Neural cell (in vitro differentiated cells): ENCODE results near the gene FRRS1L. TPM values are rescaled to one million over a fixed set of nuclear protein-coding genes. Genes with fewer than 3 reads are reported as not detected.

Experiments
- H2AFZ ChIP-seq: fragments of 200-600, 300-800 bp; sonication (generic), shearing (Covaris generic); 2 replicates; pipeline ENCODE4 v1.6.0; 2014; ENCODE audit warnings: low read depth, mild to moderate bottlenecking, antibody characterized with exemption, low read length, moderate library complexity
- H3F3A ChIP-seq: fragments of 200-600 bp; shearing (Covaris generic); 2 replicates; pipeline ENCODE4 v1.6.1; 2016; ENCODE audit warnings: mild to moderate bottlenecking, moderate library complexity, mixed read lengths, antibody characterized with exemption, low read length; ENCODE audit not compliant: insufficient read depth, poor library complexity, severe bottlenecking
- H3K27ac ChIP-seq: fragments of 200-600, 300-800 bp; sonication (generic), shearing (Covaris generic); 2 replicates; pipeline ENCODE4 v1.5.1; 2014; ENCODE audit warnings: mild to moderate bottlenecking, low read length, moderate library complexity
- H3K27me3 ChIP-seq: fragments of 300-800, 200-600 bp; sonication (generic), shearing (Covaris generic); 2 replicates; pipeline ENCODE4 v1.6.0; 2014; ENCODE audit warnings: mild to moderate bottlenecking, low read depth, low read length, moderate library complexity; ENCODE audit not compliant: insufficient read depth
- H3K36me3 ChIP-seq: fragments of 300-800, 200-600 bp; sonication (generic), shearing (Covaris generic); 2 replicates; pipeline ENCODE4 v1.5.1; 2014; ENCODE audit warnings: mild to moderate bottlenecking, antibody characterized with exemption, low read length, moderate library complexity; ENCODE audit not compliant: insufficient read depth
- H3K4me2 ChIP-seq: fragments of 300-800, 200-600 bp; sonication (generic), shearing (Covaris generic); 2 replicates; pipeline ENCODE4 v1.6.0; 2014; ENCODE audit warnings: mild to moderate bottlenecking, low read length
- H3K4me3 ChIP-seq: fragments of 300-800, 200-600 bp; sonication (generic), shearing (Covaris generic); 2 replicates; pipeline ENCODE4 v1.5.1; 2014; ENCODE audit warnings: mild to moderate bottlenecking, low read length, moderate library complexity
- H3K79me2 ChIP-seq: fragments of 200-600 bp; shearing (Covaris generic); replicated peaks from 2 replicates; pipeline ENCODE4 v1.6.0; 2014; ENCODE audit warnings: mild to moderate bottlenecking, low read length, moderate library complexity; ENCODE audit not compliant: insufficient read depth
- H3K9ac ChIP-seq: fragments of 300-800, 200-600 bp; sonication (generic), shearing (Covaris generic); 2 replicates; pipeline ENCODE4 v1.6.1; 2016; ENCODE audit warnings: mild to moderate bottlenecking, low read length, mixed read lengths
- H3K9me2 ChIP-seq: fragments of 200-600 bp; shearing (Covaris generic); 2 replicates; pipeline ENCODE4 v1.6.1; 2016; ENCODE audit warnings: mild to moderate bottlenecking, low read length, mixed read lengths; ENCODE audit not compliant: insufficient read depth
- H3K9me3 ChIP-seq: fragments of 200-600, 300-800 bp; sonication (generic), shearing (Covaris generic); 2 replicates; pipeline ENCODE4 v1.6.1; 2016; ENCODE audit warnings: mild to moderate bottlenecking, mixed run types, low read length, moderate library complexity, mixed read lengths
- H4K20me1 ChIP-seq: fragments of 200-600 bp; shearing (Covaris generic); 2 replicates; pipeline ENCODE4 v1.6.1; 2016; ENCODE audit warnings: mild to moderate bottlenecking, mixed run types; ENCODE audit not compliant: insufficient read depth
- EP300 ChIP-seq: fragments of 450-650 bp; conservative IDR thresholded peaks from 2 replicates; pipeline ENCODE4 v1.6.1; 2014; ENCODE audit warnings: antibody characterized with exemption, mild to moderate bottlenecking, moderate library complexity; ENCODE audit not compliant: poor library complexity, severe bottlenecking
- EZH2 ChIP-seq: fragments of 200-600, 300-800 bp; shearing (Covaris generic), sonication (generic); IDR thresholded peaks from 2 replicates; pipeline ENCODE4 v1.6.1; 2014; ENCODE audit warnings: antibody characterized with exemption, low read length, borderline replicate concordance, mild to moderate bottlenecking; ENCODE audit not compliant: insufficient read depth, poor library complexity, severe bottlenecking
- MXI1 ChIP-seq: fragments of 450-650 bp; conservative IDR thresholded peaks from 2 replicates; pipeline ENCODE4 v1.6.1; 2014; ENCODE audit warnings: antibody characterized with exemption, mild to moderate bottlenecking; ENCODE audit not compliant: poor library complexity, severe bottlenecking
- POLR2AphosphoS5 ChIP-seq: IDR thresholded peaks from 2 replicates; pipeline ENCODE4 v1.6.1; 2012
- RAD21 ChIP-seq: fragments of 450-650 bp; conservative IDR thresholded peaks from 2 replicates; pipeline ENCODE4 v1.6.1; 2014; ENCODE audit warnings: antibody characterized with exemption, mild to moderate bottlenecking, moderate library complexity
- SMC3 ChIP-seq: fragments of 450-650 bp; conservative IDR thresholded peaks from 2 replicates; pipeline ENCODE4 v1.6.1; 2014; ENCODE audit warnings: antibody characterized with exemption, mild to moderate bottlenecking, moderate library complexity; ENCODE audit not compliant: poor library complexity
- TAF1 ChIP-seq: IDR thresholded peaks from 2 replicates; pipeline ENCODE4 v1.6.1; 2012; ENCODE audit warnings: low read depth
- polyA plus RNA-seq: library from polyadenylated mRNA; depleted of rRNA; stranded (reverse); fragments of >200 nt; gene quantifications from 2 replicates; pipeline ENCODE4 v1.2.3, GENCODE V29; 2014
- small RNA-seq, 3 experiments: library from RNA; depleted of rRNA; stranded (forward); fragments of <200 nt; gene quantifications; one replicate each; pipeline ENCODE3, GENCODE V24; 2012
- TF ChIP-seq, protein P1 (sequence below): IDR thresholded peaks from 2 replicates; pipeline ENCODE4 v1.6.1; 2012; ENCODE audit warnings: borderline replicate concordance
- TF ChIP-seq, protein P2 (sequence below): fragments of 450-650 bp; IDR thresholded peaks from 2 replicates; pipeline ENCODE4 v1.5.1; 2014; ENCODE audit warnings: antibody characterized with exemption, mild to moderate bottlenecking, moderate library complexity; ENCODE audit not compliant: poor library complexity, severe bottlenecking

Gene FRRS1L
- polyA plus RNA-seq, 1 donor from 2014 or later: 20.4 TPM

DNA sequence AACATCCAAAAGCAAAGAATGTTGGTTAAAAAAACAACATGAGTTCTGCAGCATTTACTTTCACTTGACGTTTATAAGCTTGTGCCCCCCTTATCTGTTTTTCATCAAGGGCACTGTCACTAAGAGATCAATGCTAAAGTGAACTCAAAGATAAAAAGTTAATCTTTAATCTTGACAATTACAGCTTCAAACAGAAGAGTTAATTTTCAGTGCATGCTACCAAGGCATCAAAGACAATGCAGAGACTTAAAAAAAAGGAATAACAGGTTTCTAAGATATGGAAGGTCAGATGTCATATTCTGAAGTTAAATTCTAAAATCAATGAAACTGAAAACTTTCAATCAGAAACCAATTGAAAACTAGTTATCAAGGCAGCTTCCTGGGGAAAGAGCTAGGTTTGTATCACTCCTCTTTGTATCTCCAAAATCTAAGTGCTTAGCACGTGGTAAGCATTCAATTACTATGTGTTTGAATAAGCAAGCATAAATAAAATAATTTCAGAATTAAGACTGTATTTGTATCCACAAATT is 84.9 kb downstream of the FRRS1L start:
- no peaks in the 10 kb centered on the region for H3K9me3 ChIP-seq

More for the DNA sequence above, 84.9 kb downstream of the FRRS1L start:
- TF ChIP-seq, protein P1, sequence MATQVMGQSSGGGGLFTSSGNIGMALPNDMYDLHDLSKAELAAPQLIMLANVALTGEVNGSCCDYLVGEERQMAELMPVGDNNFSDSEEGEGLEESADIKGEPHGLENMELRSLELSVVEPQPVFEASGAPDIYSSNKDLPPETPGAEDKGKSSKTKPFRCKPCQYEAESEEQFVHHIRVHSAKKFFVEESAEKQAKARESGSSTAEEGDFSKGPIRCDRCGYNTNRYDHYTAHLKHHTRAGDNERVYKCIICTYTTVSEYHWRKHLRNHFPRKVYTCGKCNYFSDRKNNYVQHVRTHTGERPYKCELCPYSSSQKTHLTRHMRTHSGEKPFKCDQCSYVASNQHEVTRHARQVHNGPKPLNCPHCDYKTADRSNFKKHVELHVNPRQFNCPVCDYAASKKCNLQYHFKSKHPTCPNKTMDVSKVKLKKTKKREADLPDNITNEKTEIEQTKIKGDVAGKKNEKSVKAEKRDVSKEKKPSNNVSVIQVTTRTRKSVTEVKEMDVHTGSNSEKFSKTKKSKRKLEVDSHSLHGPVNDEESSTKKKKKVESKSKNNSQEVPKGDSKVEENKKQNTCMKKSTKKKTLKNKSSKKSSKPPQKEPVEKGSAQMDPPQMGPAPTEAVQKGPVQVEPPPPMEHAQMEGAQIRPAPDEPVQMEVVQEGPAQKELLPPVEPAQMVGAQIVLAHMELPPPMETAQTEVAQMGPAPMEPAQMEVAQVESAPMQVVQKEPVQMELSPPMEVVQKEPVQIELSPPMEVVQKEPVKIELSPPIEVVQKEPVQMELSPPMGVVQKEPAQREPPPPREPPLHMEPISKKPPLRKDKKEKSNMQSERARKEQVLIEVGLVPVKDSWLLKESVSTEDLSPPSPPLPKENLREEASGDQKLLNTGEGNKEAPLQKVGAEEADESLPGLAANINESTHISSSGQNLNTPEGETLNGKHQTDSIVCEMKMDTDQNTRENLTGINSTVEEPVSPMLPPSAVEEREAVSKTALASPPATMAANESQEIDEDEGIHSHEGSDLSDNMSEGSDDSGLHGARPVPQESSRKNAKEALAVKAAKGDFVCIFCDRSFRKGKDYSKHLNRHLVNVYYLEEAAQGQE: no peak
- TF ChIP-seq SMC3 (no peak), TAF1 (no peak), MXI1 (no peak), EP300 (no peak), RAD21 (no peak), EZH2 (no peak), POLR2AphosphoS5 (no peak)
- TF ChIP-seq, protein P2, sequence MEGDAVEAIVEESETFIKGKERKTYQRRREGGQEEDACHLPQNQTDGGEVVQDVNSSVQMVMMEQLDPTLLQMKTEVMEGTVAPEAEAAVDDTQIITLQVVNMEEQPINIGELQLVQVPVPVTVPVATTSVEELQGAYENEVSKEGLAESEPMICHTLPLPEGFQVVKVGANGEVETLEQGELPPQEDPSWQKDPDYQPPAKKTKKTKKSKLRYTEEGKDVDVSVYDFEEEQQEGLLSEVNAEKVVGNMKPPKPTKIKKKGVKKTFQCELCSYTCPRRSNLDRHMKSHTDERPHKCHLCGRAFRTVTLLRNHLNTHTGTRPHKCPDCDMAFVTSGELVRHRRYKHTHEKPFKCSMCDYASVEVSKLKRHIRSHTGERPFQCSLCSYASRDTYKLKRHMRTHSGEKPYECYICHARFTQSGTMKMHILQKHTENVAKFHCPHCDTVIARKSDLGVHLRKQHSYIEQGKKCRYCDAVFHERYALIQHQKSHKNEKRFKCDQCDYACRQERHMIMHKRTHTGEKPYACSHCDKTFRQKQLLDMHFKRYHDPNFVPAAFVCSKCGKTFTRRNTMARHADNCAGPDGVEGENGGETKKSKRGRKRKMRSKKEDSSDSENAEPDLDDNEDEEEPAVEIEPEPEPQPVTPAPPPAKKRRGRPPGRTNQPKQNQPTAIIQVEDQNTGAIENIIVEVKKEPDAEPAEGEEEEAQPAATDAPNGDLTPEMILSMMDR: no peak
- Histone ChIP-seq H3K9me2 (no peaks in the 10 kb centered on the region), H3K27me3 (no peaks in the 10 kb centered on the region), H3F3A (no peaks in the 10 kb centered on the region), H3K79me2 (no peaks in the 10 kb centered on the region), H3K4me2 (no peak overlapping the region), H3K36me3 (peaks cover 14% of the 10 kb centered on the region), H3K27ac (no peak overlapping the region), H4K20me1 (no peaks in the 10 kb centered on the region), H2AFZ (no peak overlapping the region), H3K4me3 (no peak overlapping the region), H3K9ac (no peak overlapping the region)

Small RNA genes lying within 50 kb of the gene (small RNA-seq; reads per million reads assigned to genes)
- 0 reads per million in 3 experiments for gene RNU6-984P

Other genes with a start within 250 kb of the FRRS1L start
- gene ELP1, start 233.1 kb downstream of the FRRS1L start, polyA plus RNA-seq: 112 and 113 TPM in 2 replicates
- gene ABITRAM, start 232.8 kb downstream of the FRRS1L start, polyA plus RNA-seq: 19.9 and 21.1 TPM in 2 replicates
- gene CTNNAL1, start 153.8 kb downstream of the FRRS1L start, polyA plus RNA-seq: 14.3 and 24.7 TPM in 2 replicates
- 30.2 and 32.1 TPM in 2 replicates for gene TMEM245, start 47.3 kb downstream of the FRRS1L start, polyA plus RNA-seq
- 4.1 and 4.6 TPM in 2 replicates for gene EPB41L4B, start 153.8 kb upstream of the FRRS1L start, polyA plus RNA-seq